NB4 (cell line): Measurements from ENCODE around the gene ZNF20.
"Not testable (repeated sequence)": the region's sequence is repeated elsewhere in the genome, so short reads cannot be mapped to it uniquely, and the experiment has no call there.

Source experiments
- DNase-seq: peaks from one replicate; pipeline ENCODE4 v3.0.0; 2010; ENCODE audit warnings: low read depth
- H3K4me3 ChIP-seq: one replicate; pipeline ENCODE4 v1.5.1; 2011; ENCODE audit warnings: mild to moderate bottlenecking, low read depth, low read length, moderate library complexity
- CTCF ChIP-seq: IDR thresholded peaks from one replicate; pipeline ENCODE4 v1.5.1; 2012; ENCODE audit warnings: low read depth, low read length
- MAX ChIP-seq: IDR thresholded peaks from 2 replicates; pipeline ENCODE4 v1.6.1; 2011; ENCODE audit warnings: low read depth, low read length
- MYC ChIP-seq: IDR thresholded peaks from 2 replicates; pipeline ENCODE4 v1.6.1; 2011; ENCODE audit warnings: low read depth, low read length
- POLR2A ChIP-seq: IDR thresholded peaks from 2 replicates; pipeline ENCODE4 v1.6.1; 2011; ENCODE audit warnings: mild to moderate bottlenecking; ENCODE audit not compliant: insufficient read length; ENCODE audit errors: extremely low read depth

The ZNF20 gene

GRCh38 chr19:12111943-12112637 lies 28.1 kb downstream of the ZNF20 start:
- no peak for TF ChIP-seq MAX
- no peak overlapping the region for H3K4me3 ChIP-seq
- no peak for DNase-seq

GRCh38 chr19:12111176-12111575 lies 29.0 kb downstream of the ZNF20 start:
- no peak overlapping the region for H3K4me3 ChIP-seq
- DNase-seq: no peak
- TF ChIP-seq POLR2A: no peak

- DNase-seq, H3K4me3 ChIP-seq: not testable (repeated sequence)
Measured at GRCh38 chr19:12103909-12104308, 36.2 kb downstream of the ZNF20 start.

- no peak overlapping the region for H3K4me3 ChIP-seq
- DNase-seq: no peak
- TF ChIP-seq CTCF (no peak), POLR2A (no peak), MAX (no peak), MYC (no peak)
Measured at GRCh38 chr19:12098040-12098439, 42.1 kb downstream of the ZNF20 start.

- H3K4me3 ChIP-seq: no peak overlapping the region
Measured at GRCh38 chr19:12095111-12095790, 44.9 kb downstream of the ZNF20 start.

GRCh38 chr19:12093777-12094176 lies 46.4 kb downstream of the ZNF20 start:
- DNase-seq: no peak
- TF ChIP-seq CTCF (no peak), MAX (no peak), MYC (no peak), POLR2A (no peak)
- H3K4me3 ChIP-seq: peak overlapping the region; percentile 17

More at GRCh38 chr19:12095111-12095790, 44.9 kb downstream of the ZNF20 start:
- peak; percentile 44 for DNase-seq
- TF ChIP-seq CTCF (no peak), POLR2A (no peak), MAX (no peak), MYC (no peak)

GRCh38 chr19:12092956-12093355 lies 47.2 kb downstream of the ZNF20 start:
- peak overlapping the region; percentile 89 for H3K4me3 ChIP-seq
- no peak for TF ChIP-seq MAX
- peak; percentile 42 for DNase-seq
